Gastrocnemius medialis (tissue), 4 donors: ENCODE data around the gene OR6V1.

Experiments
- POLR2A ChIP-seq, 2 donors: fragments of 450-650 bp; IDR thresholded peaks; one replicate each; pipeline ENCODE4 v1.6.1; 2017; ENCODE audit warnings: antibody characterized with exemption in 2 of 2, mild to moderate bottlenecking in 2 of 2, moderate library complexity in 2 of 2
- TF ChIP-seq, protein P1 (sequence below), 5 experiments: fragments of 450-650 bp in 3 of 5; fragments of 200-600 bp in 2 of 5; sonication (generic) in 2 of 5; IDR thresholded peaks in 4 of 5; conservative IDR thresholded peaks in 1 of 5; 1 replicate in 4 of 5; 2 replicates in 1 of 5; pipeline ENCODE4 v1.5.1; 2016 to 2019; ENCODE audit warnings: antibody characterized with exemption in 5 of 5, mild to moderate bottlenecking in 3 of 5, moderate library complexity in 3 of 5

DNA sequence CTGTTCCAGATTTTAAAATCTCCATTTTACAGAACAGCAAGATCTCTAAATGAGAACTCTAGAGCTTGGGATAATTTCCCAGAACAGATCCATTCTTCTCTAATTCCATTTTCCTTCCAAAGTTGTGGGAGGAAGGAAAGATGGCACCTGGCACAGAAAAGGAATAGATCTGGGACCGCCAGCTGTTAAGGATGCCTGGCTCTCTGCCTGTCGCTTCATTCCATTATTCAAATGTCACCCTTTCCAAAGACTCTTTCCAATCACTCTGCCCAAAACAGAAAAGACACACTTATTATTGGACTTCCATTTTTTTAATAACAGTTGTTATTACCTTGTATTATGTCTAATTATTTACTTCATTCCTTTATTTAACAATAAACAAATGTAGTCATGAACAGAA is 24.5 kb upstream of the OR6V1 start:
- TF ChIP-seq, protein P1, sequence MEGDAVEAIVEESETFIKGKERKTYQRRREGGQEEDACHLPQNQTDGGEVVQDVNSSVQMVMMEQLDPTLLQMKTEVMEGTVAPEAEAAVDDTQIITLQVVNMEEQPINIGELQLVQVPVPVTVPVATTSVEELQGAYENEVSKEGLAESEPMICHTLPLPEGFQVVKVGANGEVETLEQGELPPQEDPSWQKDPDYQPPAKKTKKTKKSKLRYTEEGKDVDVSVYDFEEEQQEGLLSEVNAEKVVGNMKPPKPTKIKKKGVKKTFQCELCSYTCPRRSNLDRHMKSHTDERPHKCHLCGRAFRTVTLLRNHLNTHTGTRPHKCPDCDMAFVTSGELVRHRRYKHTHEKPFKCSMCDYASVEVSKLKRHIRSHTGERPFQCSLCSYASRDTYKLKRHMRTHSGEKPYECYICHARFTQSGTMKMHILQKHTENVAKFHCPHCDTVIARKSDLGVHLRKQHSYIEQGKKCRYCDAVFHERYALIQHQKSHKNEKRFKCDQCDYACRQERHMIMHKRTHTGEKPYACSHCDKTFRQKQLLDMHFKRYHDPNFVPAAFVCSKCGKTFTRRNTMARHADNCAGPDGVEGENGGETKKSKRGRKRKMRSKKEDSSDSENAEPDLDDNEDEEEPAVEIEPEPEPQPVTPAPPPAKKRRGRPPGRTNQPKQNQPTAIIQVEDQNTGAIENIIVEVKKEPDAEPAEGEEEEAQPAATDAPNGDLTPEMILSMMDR (IDR thresholded peaks at IDR 0.05 in 4 of 5, conservative IDR thresholded peaks at IDR 0.05 in 1 of 5), result no peak
- TF ChIP-seq POLR2A (IDR thresholded peaks at IDR 0.05), result no peak
